Ascending aorta (tissue), 2 donors: Measurements from ENCODE around the gene FGD3. TPM values are rescaled to one million over a fixed set of nuclear protein-coding genes. Genes with fewer than 3 reads are reported as not detected.

Experiments used
- DNase-seq, 2 donors: peaks; one replicate each; pipeline ENCODE4 v3.0.0-alpha.2; 2019; ENCODE audit warnings: low spot score in 2 of 2
- H3K27ac ChIP-seq, 2 donors: fragments of 200-600 bp; sonication (generic); one replicate each; pipeline ENCODE4 v1.5.1; 2016 to 2017; ENCODE audit warnings: mild to moderate bottlenecking in 1 of 2
- H3K27me3 ChIP-seq: fragments of 200-600 bp; sonication (generic); one replicate; pipeline ENCODE4 v1.5.1; 2017
- H3K36me3 ChIP-seq, 2 donors: fragments of 200-600 bp; sonication (generic); one replicate each; pipeline ENCODE4 v1.5.1; 2016
- H3K4me1 ChIP-seq, 2 donors: fragments of 200-600 bp; sonication (generic); one replicate each; pipeline ENCODE4 v1.5.1; 2016 to 2017; ENCODE audit warnings: mild to moderate bottlenecking in 1 of 2
- H3K4me3 ChIP-seq, 2 donors: fragments of 200-600 bp; sonication (generic); one replicate each; pipeline ENCODE4 v1.5.1; 2016 to 2017; ENCODE audit warnings: mild to moderate bottlenecking in 1 of 2
- H3K9me3 ChIP-seq, 2 donors: fragments of 200-600 bp; sonication (generic); one replicate each; pipeline ENCODE4 v1.5.1; 2016
- intact Hi-C: fragments of 100-400 bp; cut with DNase I; formaldehyde crosslinking; loops from one replicate; pipeline ENCODE4 v1.15.1; 2023
- total RNA-seq: library from RNA; depleted of rRNA; stranded (reverse); fragments of >200 nt; gene quantifications from one replicate; pipeline ENCODE4 v1.1.0, GENCODE V29; 2016
- TF ChIP-seq, protein P1 (sequence below), 3 experiments: fragments of 200-600 bp in 2 of 3; fragments of 450-650 bp in 1 of 3; sonication (generic) in 2 of 3; IDR thresholded peaks; one replicate each; pipeline ENCODE4 v1.5.1; 2016 to 2019; ENCODE audit warnings: antibody characterized with exemption in 3 of 3, mild to moderate bottlenecking in 1 of 3, moderate library complexity in 1 of 3

The FGD3 gene
- total RNA-seq, 1 donor from 2014 or later: 20.8 TPM

DNA sequence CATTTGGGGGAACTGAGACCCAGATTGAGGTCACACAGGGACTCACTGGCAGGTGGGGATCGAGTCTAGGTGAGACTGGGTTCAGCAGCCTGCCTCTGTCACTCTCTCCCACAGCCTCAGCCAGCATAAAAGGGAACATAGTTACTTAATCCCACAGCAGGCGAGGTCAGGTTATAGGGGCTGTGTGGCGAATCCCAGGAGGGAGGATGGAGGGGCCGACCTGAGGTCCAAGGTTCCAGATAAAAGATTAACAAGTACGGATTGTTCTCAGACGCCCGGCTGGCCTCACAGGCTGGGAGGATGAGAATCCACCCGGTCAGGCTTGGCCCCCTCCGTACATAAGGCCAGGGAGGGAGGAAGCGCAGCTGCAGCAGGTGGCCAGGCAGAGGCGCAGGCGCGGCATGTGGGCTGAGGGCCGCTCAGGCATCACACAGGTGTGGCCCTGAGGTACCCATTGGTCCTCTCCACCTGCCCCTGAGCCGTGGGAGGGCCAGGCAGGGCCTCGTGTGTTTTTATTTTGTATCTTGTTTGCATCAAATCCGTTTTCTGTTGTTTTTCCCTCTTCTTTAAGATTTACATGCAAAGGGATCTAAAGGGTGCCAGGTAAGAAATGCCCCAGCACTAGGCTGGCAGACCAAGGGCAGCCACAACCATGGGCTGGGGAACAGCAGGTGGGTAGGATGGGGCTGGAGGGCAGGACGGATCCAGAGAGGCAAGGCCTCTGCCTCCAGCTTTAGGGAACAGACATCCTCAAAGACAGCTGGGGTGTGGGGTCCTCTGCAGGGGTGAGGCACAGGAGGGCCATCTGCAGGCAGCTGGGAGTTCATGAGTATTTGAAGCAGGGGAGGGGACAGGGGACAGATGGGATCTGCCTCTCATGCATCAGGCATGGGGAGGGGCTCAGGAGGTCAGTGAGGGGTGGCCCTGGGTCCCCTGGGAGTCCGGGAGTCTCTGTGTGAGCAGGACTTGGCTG lies 114.8 kb downstream of the FGD3 start:
- no peak overlapping the region for H3K4me3 ChIP-seq
- TF ChIP-seq, protein P1, sequence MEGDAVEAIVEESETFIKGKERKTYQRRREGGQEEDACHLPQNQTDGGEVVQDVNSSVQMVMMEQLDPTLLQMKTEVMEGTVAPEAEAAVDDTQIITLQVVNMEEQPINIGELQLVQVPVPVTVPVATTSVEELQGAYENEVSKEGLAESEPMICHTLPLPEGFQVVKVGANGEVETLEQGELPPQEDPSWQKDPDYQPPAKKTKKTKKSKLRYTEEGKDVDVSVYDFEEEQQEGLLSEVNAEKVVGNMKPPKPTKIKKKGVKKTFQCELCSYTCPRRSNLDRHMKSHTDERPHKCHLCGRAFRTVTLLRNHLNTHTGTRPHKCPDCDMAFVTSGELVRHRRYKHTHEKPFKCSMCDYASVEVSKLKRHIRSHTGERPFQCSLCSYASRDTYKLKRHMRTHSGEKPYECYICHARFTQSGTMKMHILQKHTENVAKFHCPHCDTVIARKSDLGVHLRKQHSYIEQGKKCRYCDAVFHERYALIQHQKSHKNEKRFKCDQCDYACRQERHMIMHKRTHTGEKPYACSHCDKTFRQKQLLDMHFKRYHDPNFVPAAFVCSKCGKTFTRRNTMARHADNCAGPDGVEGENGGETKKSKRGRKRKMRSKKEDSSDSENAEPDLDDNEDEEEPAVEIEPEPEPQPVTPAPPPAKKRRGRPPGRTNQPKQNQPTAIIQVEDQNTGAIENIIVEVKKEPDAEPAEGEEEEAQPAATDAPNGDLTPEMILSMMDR (IDR thresholded peaks at IDR 0.05): no peak
- H3K27me3 ChIP-seq: no peaks in the 10 kb centered on the region
- DNase-seq: peak in 1 of 2 donors; percentile 59
- no peaks in the 10 kb centered on the region for H3K36me3 ChIP-seq
- no peaks in the 10 kb centered on the region for H3K9me3 ChIP-seq
- no peak overlapping the region for H3K27ac ChIP-seq
- intact Hi-C loops: no loop called here
- H3K4me1 ChIP-seq: peaks cover 22 to 38% of the 10 kb centered on the region in 2 donors

DNA sequence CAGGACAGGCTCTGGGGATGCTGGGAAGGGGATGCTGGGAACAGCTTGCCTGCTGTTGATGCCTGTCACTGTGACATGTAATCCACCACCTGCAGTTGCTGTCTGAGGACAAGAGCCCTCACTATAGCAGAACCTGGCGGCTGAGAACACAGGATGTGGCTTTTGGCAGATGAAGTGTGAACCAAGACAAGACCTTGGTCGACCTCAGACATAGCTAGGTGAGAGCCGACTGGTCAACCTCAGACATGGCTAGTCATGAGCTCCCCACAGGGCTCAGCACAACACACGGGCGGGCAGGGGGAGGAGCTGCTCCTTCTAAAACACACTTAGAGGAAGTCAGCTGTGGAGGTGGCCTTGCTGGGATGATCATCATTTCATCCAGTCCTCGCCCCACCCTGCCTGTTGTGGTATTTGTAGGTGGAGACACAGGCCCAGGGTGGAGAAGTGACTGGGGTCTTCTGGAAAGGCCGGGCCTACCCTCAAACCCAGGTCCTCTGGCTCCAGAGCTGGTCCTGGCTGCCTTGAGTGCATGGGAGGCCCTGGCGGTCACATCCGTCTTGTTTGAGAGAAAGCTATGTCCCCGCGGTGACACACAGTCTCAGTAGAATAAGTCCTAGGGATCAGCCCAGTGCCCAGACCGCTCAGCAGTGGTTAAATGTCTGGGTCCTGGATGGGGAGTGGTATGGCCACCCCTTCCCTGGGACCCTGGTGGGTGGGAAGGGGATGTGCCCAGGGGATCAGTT lies 117.2 kb downstream of the FGD3 start:
- H3K4me3 ChIP-seq: no peak overlapping the region
- TF ChIP-seq, protein P1 (IDR thresholded peaks at IDR 0.05): no peak
- no peaks in the 10 kb centered on the region for H3K9me3 ChIP-seq
- peak in 1 of 2 donors; percentile 46 for DNase-seq
- H3K36me3 ChIP-seq: no peaks in the 10 kb centered on the region
- intact Hi-C loops: no loop called here
- no peaks in the 10 kb centered on the region for H3K27me3 ChIP-seq
- peaks cover 12 to 22% of the 10 kb centered on the region in 2 donors for H3K4me1 ChIP-seq
- H3K27ac ChIP-seq: peak overlapping the region in 1 of 2 donors; percentile 22

DNA sequence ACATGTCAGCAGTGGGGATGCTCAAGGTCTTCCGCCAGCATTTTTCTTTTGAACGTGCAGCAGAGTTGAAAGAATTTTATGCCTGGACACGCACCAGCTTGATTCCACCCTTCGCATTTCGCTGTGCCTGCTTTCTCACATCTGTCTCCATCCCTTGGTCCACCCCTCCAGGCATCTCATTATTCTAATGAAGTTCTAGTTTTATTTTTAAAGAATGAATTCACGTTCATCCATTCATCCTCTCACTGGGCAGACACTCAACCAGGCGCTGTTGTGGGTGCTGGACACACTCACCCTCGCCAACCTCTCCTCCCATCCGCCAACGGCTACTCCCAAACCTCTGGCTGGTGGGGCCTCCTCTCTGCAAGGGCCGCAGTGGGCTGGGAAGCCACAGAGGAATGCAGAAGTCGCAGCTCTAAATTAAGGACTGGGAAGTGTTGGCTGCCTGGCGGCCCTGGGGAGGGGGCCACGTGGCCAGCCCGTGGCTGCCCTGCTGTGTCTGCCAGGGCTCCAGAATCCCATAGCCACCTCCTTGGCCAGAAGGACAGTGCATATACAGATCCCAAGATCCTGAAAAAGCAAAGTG lies 117.9 kb downstream of the FGD3 start:
- no peak for DNase-seq
- intact Hi-C loops: no loop called here
- H3K4me3 ChIP-seq: no peak overlapping the region

DNA sequence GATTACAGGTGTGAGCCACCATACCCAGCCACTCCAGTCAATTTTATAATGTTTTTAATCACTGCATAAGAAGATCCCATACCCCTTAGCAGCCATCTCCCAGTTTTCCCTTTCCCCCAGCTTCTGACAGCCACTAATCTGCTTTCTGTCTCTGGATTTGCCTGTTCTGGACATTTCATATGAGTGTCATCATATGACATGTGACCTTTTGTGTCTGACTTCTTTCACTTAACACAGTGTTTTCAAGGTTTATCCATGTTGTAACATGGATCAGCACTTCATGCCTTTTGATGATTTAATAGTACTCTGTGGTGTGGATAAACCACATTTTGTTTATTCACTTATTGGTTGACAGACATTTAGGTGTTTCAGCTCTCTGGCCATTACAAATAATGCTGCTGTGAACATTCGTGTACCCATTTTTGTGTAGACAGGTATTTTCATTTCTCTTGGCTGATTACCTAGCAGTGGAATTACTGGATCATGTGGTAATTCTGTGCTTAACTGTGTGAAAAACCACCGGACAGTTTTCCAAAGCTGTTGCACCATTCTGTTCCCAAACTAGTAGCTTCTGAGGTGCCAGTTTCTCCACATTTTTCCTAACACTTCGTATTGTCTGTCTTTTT lies 119.8 kb downstream of the FGD3 start:
- Histone ChIP-seq H3K4me1 (peaks cover 6 to 14% of the 10 kb centered on the region in 2 donors), H3K9me3 (no peaks in the 10 kb centered on the region), H3K36me3 (no peaks in the 10 kb centered on the region), H3K27me3 (no peaks in the 10 kb centered on the region), H3K4me3 (no peak overlapping the region), H3K27ac (no peak overlapping the region)
- TF ChIP-seq, protein P1 (IDR thresholded peaks at IDR 0.05): no peak
- intact Hi-C loops: no loop called here
- no peak for DNase-seq

More for the DNA sequence above, 117.9 kb downstream of the FGD3 start:
- Histone ChIP-seq H3K36me3 (no peaks in the 10 kb centered on the region), H3K9me3 (no peaks in the 10 kb centered on the region), H3K27me3 (no peaks in the 10 kb centered on the region), H3K27ac (peak overlapping the region in 1 of 2 donors; percentile 22), H3K4me1 (peaks cover 10 to 16% of the 10 kb centered on the region in 2 donors)
- TF ChIP-seq, protein P1 (IDR thresholded peaks at IDR 0.05): no peak

DNA sequence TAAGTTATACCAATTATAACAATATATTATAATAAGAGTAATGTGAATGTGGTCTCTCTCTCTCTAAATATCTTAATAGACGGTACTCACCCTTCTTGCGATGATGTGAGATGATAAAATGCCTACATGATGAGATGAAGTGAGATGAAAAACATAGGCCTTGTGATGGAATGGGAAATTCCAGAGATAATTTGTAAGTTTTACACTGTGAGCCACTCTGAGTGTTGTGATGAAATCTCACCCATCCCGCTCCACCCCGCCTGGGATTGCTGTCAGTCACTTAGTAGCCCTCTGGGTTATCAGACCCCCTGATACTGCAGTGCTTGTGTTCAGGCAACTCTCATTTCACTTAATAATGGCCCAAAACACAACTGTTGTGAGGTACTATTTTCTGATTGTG lies 121.6 kb downstream of the FGD3 start:
- TF ChIP-seq, protein P1 (IDR thresholded peaks at IDR 0.05): no peak
- H3K27me3 ChIP-seq: no peaks in the 10 kb centered on the region
- no peak for DNase-seq
- H3K36me3 ChIP-seq: no peaks in the 10 kb centered on the region
- intact Hi-C loops: no loop called here
- no peak overlapping the region for H3K4me3 ChIP-seq
- peaks cover 13 to 23% of the 10 kb centered on the region in 2 donors for H3K4me1 ChIP-seq
- no peak overlapping the region for H3K27ac ChIP-seq
- no peaks in the 10 kb centered on the region for H3K9me3 ChIP-seq
